GM12892 (cell line): ENCODE data around the gene FSIP1.

Source experiments
- POLR2A ChIP-seq: IDR thresholded peaks from 2 replicates; pipeline ENCODE4 v1.6.1; 2011; ENCODE audit warnings: low read depth, low read length, control low read depth
- POLR2AphosphoS5 ChIP-seq: IDR thresholded peaks from 2 replicates; pipeline ENCODE4 v1.6.1; 2011; ENCODE audit warnings: low read depth, low read length, control low read depth
- TAF1 ChIP-seq: IDR thresholded peaks from 2 replicates; pipeline ENCODE4 v1.6.1; 2011; ENCODE audit warnings: low read depth, mild to moderate bottlenecking, control low read depth, low read length, borderline replicate concordance

GRCh38 chr15:39646425-39646824 lies 136.2 kb downstream of the FSIP1 start:
- TF ChIP-seq POLR2AphosphoS5 (no peak), POLR2A (no peak), TAF1 (no peak)
